Adrenal gland (tissue), 5 donors: Measurements from ENCODE around the gene GDPD4.

ENCODE experiments used
- POLR2A ChIP-seq, 2 donors: fragments of 450-650 bp; IDR thresholded peaks; one replicate each; pipeline ENCODE4 v1.6.1; 2017; ENCODE audit warnings: antibody characterized with exemption in 2 of 2, mild to moderate bottlenecking in 2 of 2, moderate library complexity in 1 of 2
- TF ChIP-seq, protein P1 (sequence below), 6 experiments: fragments of 450-650 bp in 4 of 6; fragments of 200-600 bp in 2 of 6; sonication (generic) in 1 of 6; IDR thresholded peaks; 1 replicate in 5 of 6; 2 replicates in 1 of 6; pipeline versions ENCODE4 v1.5.1 to v1.8.0; 2016 to 2021; ENCODE audit warnings: antibody characterized with exemption in 6 of 6, mild to moderate bottlenecking in 2 of 6, moderate library complexity in 1 of 6
- donor health status: DM: no; HTN: no; CAD: no.

DNA sequence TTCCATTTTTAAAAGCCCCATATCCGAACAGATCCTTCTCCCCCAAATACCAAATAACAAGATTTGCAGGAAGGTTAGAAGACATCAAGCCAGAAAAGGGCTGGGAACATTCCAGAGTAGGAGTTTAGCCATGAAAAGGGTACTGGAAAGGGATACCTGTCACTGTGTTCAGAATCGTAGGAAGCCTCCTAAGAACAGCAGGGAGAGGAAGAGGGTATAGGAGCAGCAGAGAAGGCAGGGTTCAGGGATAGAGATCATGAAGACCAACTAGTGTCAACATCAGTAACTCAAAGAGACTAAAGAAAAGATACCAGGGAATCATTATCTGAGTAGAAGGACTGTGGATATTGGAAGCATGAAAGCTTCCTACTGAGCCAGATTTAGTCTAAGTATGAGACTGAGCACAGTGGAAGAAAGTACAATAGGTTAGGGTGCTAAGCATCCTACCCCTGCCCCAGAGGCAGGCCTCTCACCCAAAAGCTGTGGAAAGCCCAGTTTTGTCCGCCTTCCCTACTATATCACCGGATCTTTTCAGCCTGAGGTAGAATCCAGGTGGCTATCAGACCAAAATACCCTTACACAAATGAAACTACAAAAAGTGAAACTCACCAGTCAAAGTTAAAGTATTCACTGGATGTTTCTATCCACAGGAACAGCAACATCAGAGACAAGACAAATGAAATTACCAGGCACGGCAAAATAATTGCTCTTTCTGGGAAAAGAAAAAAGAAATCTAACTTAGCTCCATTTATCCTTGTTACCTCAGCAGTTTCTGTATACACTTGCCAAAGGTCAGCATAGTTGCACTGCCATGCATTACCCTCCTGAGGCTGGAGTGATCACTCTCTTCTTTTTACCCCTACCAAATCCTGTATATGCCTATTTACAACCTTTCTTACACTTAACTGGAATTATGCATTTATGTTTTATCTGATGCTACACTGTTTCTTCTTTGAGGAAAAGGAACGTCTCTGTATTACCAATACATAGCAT lies 16.7 kb downstream of the GDPD4 start:
- TF ChIP-seq, protein P1, sequence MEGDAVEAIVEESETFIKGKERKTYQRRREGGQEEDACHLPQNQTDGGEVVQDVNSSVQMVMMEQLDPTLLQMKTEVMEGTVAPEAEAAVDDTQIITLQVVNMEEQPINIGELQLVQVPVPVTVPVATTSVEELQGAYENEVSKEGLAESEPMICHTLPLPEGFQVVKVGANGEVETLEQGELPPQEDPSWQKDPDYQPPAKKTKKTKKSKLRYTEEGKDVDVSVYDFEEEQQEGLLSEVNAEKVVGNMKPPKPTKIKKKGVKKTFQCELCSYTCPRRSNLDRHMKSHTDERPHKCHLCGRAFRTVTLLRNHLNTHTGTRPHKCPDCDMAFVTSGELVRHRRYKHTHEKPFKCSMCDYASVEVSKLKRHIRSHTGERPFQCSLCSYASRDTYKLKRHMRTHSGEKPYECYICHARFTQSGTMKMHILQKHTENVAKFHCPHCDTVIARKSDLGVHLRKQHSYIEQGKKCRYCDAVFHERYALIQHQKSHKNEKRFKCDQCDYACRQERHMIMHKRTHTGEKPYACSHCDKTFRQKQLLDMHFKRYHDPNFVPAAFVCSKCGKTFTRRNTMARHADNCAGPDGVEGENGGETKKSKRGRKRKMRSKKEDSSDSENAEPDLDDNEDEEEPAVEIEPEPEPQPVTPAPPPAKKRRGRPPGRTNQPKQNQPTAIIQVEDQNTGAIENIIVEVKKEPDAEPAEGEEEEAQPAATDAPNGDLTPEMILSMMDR (IDR thresholded peaks at IDR 0.05): no peak
- no peak for TF ChIP-seq POLR2A (IDR thresholded peaks at IDR 0.05)
